IPS-15b (cell line): ENCODE measurements around the gene PID1.
"Not testable (repeated sequence)": the region's sequence is repeated elsewhere in the genome, so short reads cannot be mapped to it uniquely, and the experiment has no call there.

Experiments used
- H3K27me3 ChIP-seq: one replicate; pipeline ENCODE4 v1.6.1; 2013; ENCODE audit warnings: low read length; ENCODE audit not compliant: control insufficient read depth, insufficient read depth
- H3K36me3 ChIP-seq: one replicate; pipeline ENCODE4 v1.6.1; 2013; ENCODE audit warnings: low read length; ENCODE audit not compliant: control insufficient read depth, insufficient read depth
- H3K4me1 ChIP-seq: one replicate; pipeline ENCODE4 v1.6.1; 2013; ENCODE audit warnings: mild to moderate bottlenecking, low read length; ENCODE audit not compliant: control insufficient read depth, insufficient read depth
- H3K4me3 ChIP-seq: one replicate; pipeline ENCODE4 v1.5.1; 2013; ENCODE audit warnings: low read depth, low read length
- H3K9ac ChIP-seq: one replicate; pipeline ENCODE4 v1.6.1; 2013; ENCODE audit warnings: low read depth, mild to moderate bottlenecking, low read length
- H3K9me3 ChIP-seq: one replicate; pipeline ENCODE4 v1.6.1; 2013; ENCODE audit warnings: mild to moderate bottlenecking, low read length; ENCODE audit not compliant: control insufficient read depth, insufficient read depth

Gene PID1

GRCh38 chr2:229206548-229206947, 64.5 kb downstream of the PID1 start:
- H3K36me3 ChIP-seq: no peaks in the 10 kb centered on the region
- H3K9ac ChIP-seq: no peak overlapping the region
- H3K4me1 ChIP-seq: no peaks in the 10 kb centered on the region
- no peaks in the 10 kb centered on the region for H3K9me3 ChIP-seq
- no peak overlapping the region for H3K4me3 ChIP-seq
- H3K27me3 ChIP-seq: no peaks in the 10 kb centered on the region

GRCh38 chr2:229205704-229206103, 65.4 kb downstream of the PID1 start:
- no peak overlapping the region for H3K9ac ChIP-seq
- H3K4me3 ChIP-seq: no peak overlapping the region
- no peaks in the 10 kb centered on the region for H3K27me3 ChIP-seq
- no peaks in the 10 kb centered on the region for H3K9me3 ChIP-seq
- H3K36me3 ChIP-seq: no peaks in the 10 kb centered on the region
- no peaks in the 10 kb centered on the region for H3K4me1 ChIP-seq

GRCh38 chr2:229202646-229203045, 68.4 kb downstream of the PID1 start:
- H3K4me1 ChIP-seq: no peaks in the 10 kb centered on the region
- H3K27me3 ChIP-seq: no peaks in the 10 kb centered on the region
- H3K9me3 ChIP-seq: no peaks in the 10 kb centered on the region
- no peak overlapping the region for H3K4me3 ChIP-seq
- no peak overlapping the region for H3K9ac ChIP-seq
- H3K36me3 ChIP-seq: no peaks in the 10 kb centered on the region

- Histone ChIP-seq H3K9ac (no peak overlapping the region), H3K27me3 (no peaks in the 10 kb centered on the region), H3K4me1 (no peaks in the 10 kb centered on the region), H3K36me3 (no peaks in the 10 kb centered on the region), H3K9me3 (no peaks in the 10 kb centered on the region), H3K4me3 (no peak overlapping the region)
Measured at GRCh38 chr2:229201521-229201920, 69.6 kb downstream of the PID1 start.

- Histone ChIP-seq H3K4me3 (no peak overlapping the region), H3K9me3 (no peaks in the 10 kb centered on the region), H3K36me3 (no peaks in the 10 kb centered on the region), H3K27me3 (no peaks in the 10 kb centered on the region), H3K9ac (no peak overlapping the region), H3K4me1 (no peaks in the 10 kb centered on the region)
Measured at GRCh38 chr2:229199267-229199666, 71.8 kb downstream of the PID1 start.

- Histone ChIP-seq H3K4me3 (no peak overlapping the region), H3K9ac (no peak overlapping the region), H3K4me1 (no peaks in the 10 kb centered on the region), H3K9me3 (no peaks in the 10 kb centered on the region), H3K27me3 (no peaks in the 10 kb centered on the region), H3K36me3 (no peaks in the 10 kb centered on the region)
Measured at GRCh38 chr2:229196448-229196847, 74.6 kb downstream of the PID1 start.

- Histone ChIP-seq H3K9me3 (no peaks in the 10 kb centered on the region), H3K9ac (no peak overlapping the region), H3K4me3 (no peak overlapping the region)
Measured at GRCh38 chr2:229195346-229195947, 75.6 kb downstream of the PID1 start.

GRCh38 chr2:229193281-229193680, 77.8 kb downstream of the PID1 start:
- Histone ChIP-seq H3K4me3 (no peak overlapping the region), H3K4me1 (no peaks in the 10 kb centered on the region), H3K9ac (no peak overlapping the region), H3K9me3 (no peaks in the 10 kb centered on the region), H3K27me3 (no peaks in the 10 kb centered on the region), H3K36me3 (no peaks in the 10 kb centered on the region)

More at GRCh38 chr2:229195346-229195947, 75.6 kb downstream of the PID1 start:
- no peaks in the 10 kb centered on the region for H3K4me1 ChIP-seq
- H3K27me3 ChIP-seq: no peaks in the 10 kb centered on the region
- no peaks in the 10 kb centered on the region for H3K36me3 ChIP-seq

GRCh38 chr2:229191413-229191812, 79.7 kb downstream of the PID1 start:
- no peak overlapping the region for H3K4me3 ChIP-seq
- H3K36me3 ChIP-seq: no peaks in the 10 kb centered on the region
- H3K9ac ChIP-seq: no peak overlapping the region
- H3K27me3 ChIP-seq: no peaks in the 10 kb centered on the region
- no peaks in the 10 kb centered on the region for H3K9me3 ChIP-seq
- H3K4me1 ChIP-seq: no peaks in the 10 kb centered on the region

GRCh38 chr2:229187123-229187522, 84.0 kb downstream of the PID1 start:
- not testable (repeated sequence) for H3K4me1 ChIP-seq, H3K4me3 ChIP-seq, H3K27me3 ChIP-seq, H3K9me3 ChIP-seq, H3K9ac ChIP-seq, H3K36me3 ChIP-seq

- Histone ChIP-seq H3K27me3 (no peaks in the 10 kb centered on the region), H3K9me3 (no peaks in the 10 kb centered on the region), H3K4me1 (no peaks in the 10 kb centered on the region), H3K9ac (no peak overlapping the region), H3K36me3 (no peaks in the 10 kb centered on the region), H3K4me3 (no peak overlapping the region)
Measured at GRCh38 chr2:229181641-229182040, 89.4 kb downstream of the PID1 start.

- Histone ChIP-seq H3K4me3 (no peak overlapping the region), H3K9me3 (no peaks in the 10 kb centered on the region), H3K4me1 (no peaks in the 10 kb centered on the region), H3K27me3 (no peaks in the 10 kb centered on the region), H3K9ac (no peak overlapping the region), H3K36me3 (no peaks in the 10 kb centered on the region)
Measured at GRCh38 chr2:229180658-229181057, 90.4 kb downstream of the PID1 start.
